ENCODE measurements around the gene TTI1. TPM values are rescaled to one million over a fixed set of nuclear protein-coding genes. Genes with fewer than 3 reads are reported as not detected.

Gene TTI1
- total RNA-seq, 4 donors from 2014 or later: 9.8 to 14.8 (median 12.5) TPM

DNA sequence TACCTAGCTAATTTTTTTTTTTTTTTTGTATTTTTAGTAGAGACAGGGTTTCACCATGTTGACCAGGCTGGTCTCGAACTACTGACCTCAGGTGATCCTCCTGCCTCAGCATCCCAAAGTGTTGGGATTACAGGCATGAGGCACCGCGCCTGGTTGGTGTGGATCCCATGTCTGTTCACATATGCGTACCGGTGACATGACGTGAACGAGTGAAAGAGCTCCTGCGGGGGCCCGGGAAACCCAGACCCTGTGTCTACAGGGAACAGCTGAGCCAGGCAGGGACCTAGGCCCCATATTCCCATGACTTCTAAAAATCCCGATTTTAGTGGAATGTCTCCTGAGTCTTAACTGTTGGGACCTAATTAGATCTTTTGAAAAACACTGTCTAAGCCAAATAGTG is 97.2 kb downstream of the TTI1 start:
- 91 to 97% methylated on average over 5 to 7 of the region's 10 CpGs for WGBS, 2 donors (ENCODE audit: low coverage in 1 of 2)
- H3K27ac ChIP-seq: no peak overlapping the region
- TF ChIP-seq EP300 (IDR thresholded peaks at IDR 0.05) (no peak), POLR2AphosphoS5 (IDR thresholded peaks at IDR 0.05) (no peak), POLR2A (IDR thresholded peaks at IDR 0.05) (no peak)
- TF ChIP-seq, protein P1, sequence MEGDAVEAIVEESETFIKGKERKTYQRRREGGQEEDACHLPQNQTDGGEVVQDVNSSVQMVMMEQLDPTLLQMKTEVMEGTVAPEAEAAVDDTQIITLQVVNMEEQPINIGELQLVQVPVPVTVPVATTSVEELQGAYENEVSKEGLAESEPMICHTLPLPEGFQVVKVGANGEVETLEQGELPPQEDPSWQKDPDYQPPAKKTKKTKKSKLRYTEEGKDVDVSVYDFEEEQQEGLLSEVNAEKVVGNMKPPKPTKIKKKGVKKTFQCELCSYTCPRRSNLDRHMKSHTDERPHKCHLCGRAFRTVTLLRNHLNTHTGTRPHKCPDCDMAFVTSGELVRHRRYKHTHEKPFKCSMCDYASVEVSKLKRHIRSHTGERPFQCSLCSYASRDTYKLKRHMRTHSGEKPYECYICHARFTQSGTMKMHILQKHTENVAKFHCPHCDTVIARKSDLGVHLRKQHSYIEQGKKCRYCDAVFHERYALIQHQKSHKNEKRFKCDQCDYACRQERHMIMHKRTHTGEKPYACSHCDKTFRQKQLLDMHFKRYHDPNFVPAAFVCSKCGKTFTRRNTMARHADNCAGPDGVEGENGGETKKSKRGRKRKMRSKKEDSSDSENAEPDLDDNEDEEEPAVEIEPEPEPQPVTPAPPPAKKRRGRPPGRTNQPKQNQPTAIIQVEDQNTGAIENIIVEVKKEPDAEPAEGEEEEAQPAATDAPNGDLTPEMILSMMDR (IDR thresholded peaks at IDR 0.05): no peak
- no peaks in the 10 kb centered on the region for H3K27me3 ChIP-seq
- H3K4me1 ChIP-seq: no peaks in the 10 kb centered on the region
- ATAC-seq: no peak
- H3K4me3 ChIP-seq: no peak overlapping the region
- no peaks in the 10 kb centered on the region for H3K9me3 ChIP-seq
- no peaks in the 10 kb centered on the region for H3K36me3 ChIP-seq

DNA sequence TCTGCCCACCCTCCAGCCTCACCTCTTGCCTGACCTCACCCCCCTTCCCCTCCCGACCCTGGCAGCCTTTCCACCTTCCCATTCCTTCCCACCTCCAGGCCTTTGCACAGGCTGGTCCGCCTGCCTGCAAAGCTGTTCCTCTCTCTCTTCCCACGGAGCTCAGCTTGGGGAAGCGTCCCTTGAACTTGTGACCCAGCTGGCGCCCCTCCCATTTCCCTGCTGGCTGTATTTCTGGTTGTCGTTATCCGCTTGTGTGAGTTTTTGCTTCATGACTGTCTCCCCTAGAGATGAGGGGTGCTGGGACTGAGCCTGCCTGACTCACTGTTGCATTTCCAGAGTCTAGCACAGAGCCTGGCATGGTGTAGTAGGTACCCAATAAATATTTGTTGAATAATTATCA is 97.8 kb downstream of the TTI1 start:
- ATAC-seq: no peak
- 40% methylated on average over 7 of the region's 7 CpGs; no CpG with 5 or more reads in 1 of the 2 donors for WGBS, 2 donors (ENCODE audit: low coverage in 1 of 2)

DNA sequence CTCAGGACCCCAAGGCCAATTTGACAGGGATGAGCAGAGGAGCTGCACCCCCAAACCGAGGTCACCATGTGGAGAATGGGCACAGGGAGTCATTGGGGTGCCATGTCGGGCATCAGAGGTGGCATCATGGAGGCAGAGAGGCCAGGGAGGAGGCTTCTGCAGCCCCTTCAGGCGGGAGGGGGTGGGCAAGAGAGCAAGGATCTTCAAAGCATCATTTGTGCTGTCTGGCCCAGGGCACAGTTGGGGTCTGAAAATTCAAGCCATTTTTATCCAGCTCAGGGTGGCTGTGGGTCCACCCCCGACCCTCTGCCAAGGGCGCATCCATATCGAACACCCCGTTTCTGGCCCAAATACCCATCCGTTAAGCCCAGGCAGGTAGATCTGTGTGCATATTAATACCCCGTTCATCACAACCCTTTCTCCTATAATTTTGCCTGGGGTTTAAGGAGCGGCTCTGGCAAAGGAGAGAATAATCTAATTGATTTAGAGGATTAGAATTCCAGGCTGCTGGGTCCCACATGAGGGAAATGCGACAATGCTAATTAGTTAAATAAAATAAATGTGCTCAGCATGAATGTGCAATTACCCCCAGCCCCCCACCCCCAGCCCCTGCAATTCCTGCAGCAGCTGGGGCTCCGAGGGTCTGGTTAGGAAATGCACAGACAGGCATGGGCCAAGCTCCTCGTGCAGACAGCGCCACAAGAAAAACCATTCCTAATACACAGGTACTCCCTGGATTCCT is 98.5 kb downstream of the TTI1 start:
- Histone ChIP-seq H3K36me3 (no peaks in the 10 kb centered on the region), H3K9me3 (no peaks in the 10 kb centered on the region), H3K4me3 (no peak overlapping the region), H3K4me1 (no peaks in the 10 kb centered on the region), H3K27ac (no peak overlapping the region), H3K27me3 (no peaks in the 10 kb centered on the region)
- no peak for ATAC-seq
- TF ChIP-seq POLR2AphosphoS5 (IDR thresholded peaks at IDR 0.05): no peak
- TF ChIP-seq, protein P1 (IDR thresholded peaks at IDR 0.05): no peak
- TF ChIP-seq EP300 (IDR thresholded peaks at IDR 0.05): no peak
- TF ChIP-seq POLR2A (IDR thresholded peaks at IDR 0.05): no peak
- WGBS, 2 donors (ENCODE audit: low coverage in 1 of 2): 57 to 87% methylated on average over 3 to 6 of the region's 14 CpGs

More for the DNA sequence above, 97.8 kb downstream of the TTI1 start:
- no peak for TF ChIP-seq POLR2A (IDR thresholded peaks at IDR 0.05)
- TF ChIP-seq POLR2AphosphoS5 (IDR thresholded peaks at IDR 0.05): no peak
- Histone ChIP-seq H3K27me3 (no peaks in the 10 kb centered on the region), H3K27ac (no peak overlapping the region), H3K9me3 (no peaks in the 10 kb centered on the region), H3K36me3 (no peaks in the 10 kb centered on the region), H3K4me3 (no peak overlapping the region), H3K4me1 (no peaks in the 10 kb centered on the region)

DNA sequence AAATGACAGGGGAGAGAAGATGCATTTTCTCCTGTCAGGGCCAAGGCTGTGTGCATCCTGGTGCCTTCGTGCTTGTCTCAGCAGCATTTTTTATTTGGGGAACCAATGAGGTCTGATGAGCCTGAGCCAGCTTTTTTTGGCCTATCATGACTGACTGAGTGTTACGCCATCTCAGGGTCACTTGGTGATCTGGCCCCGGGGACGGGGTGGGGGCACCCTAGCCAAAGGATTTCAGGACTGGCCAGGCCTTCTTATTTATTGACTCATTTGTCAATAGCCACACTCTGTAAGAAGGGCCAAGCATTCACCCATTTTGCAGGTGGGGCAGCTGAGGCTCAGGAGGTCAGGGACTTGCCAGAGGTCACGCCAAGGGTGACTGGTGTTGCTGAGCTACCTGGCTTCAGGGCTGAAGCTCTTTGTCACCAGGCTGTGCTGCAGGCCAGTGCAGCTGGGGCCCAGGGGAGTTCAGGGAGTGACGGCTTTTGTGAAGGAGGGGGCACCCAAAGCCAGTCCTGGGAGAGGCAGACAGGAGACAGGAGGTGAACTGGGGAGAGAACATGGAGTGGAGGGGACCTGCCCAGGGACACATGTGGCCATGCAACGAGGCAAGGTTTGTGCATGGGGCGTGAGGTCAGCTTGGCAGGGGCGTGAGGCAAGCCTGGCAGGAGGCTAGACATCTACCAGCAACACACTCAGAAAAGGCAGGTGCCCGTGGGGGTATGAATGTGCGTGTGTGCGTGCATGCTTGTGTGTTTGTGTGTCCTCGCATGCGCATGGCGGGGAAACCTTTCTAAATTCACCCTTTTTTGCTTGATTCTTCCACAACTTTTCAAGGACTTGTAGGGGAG is 99.2 kb downstream of the TTI1 start:
- TF ChIP-seq EP300 (IDR thresholded peaks at IDR 0.05): no peak
- TF ChIP-seq POLR2A (IDR thresholded peaks at IDR 0.05): no peak
- TF ChIP-seq, protein P1 (IDR thresholded peaks at IDR 0.05): no peak
- no peak for TF ChIP-seq POLR2AphosphoS5 (IDR thresholded peaks at IDR 0.05)
- H3K4me1 ChIP-seq: no peaks in the 10 kb centered on the region
- ATAC-seq: no peak
- 85 to 93% methylated on average over 8 to 11 of the region's 15 CpGs for WGBS, 2 donors (ENCODE audit: low coverage in 1 of 2)
- no peaks in the 10 kb centered on the region for H3K27me3 ChIP-seq
- H3K36me3 ChIP-seq: no peaks in the 10 kb centered on the region
- H3K9me3 ChIP-seq: no peaks in the 10 kb centered on the region
- no peak overlapping the region for H3K27ac ChIP-seq
- H3K4me3 ChIP-seq: no peak overlapping the region

Other genes starting within 250 kb of the TTI1 start
- 1 to 10 TPM in 3 of 4 donors, under 1 TPM in 1; 0.94 to 8.5 (median 7.0) TPM for gene VSTM2L, start 130.3 kb downstream of the TTI1 start, total RNA-seq
- gene RPRD1B, start 290 bp upstream of the TTI1 start, total RNA-seq: 10 to 100 TPM; 17.1 to 26.8 (median 23.7) TPM
- gene TGM2, start 131.8 kb upstream of the TTI1 start, total RNA-seq: 100 to 1,000 TPM; 163 to 385 (median 188) TPM
- gene KIAA1755, start 227.3 kb upstream of the TTI1 start, total RNA-seq: 10 to 100 TPM in 2 of 4 donors, 1 to 10 TPM in 2; 5.1 to 19.9 (median 11.5) TPM

Data from gastroesophageal sphincter (tissue), 4 donors.